GM13977 (cell line): ENCODE data around the gene HINFP.
"Not testable (repeated sequence)": the region's sequence is repeated elsewhere in the genome, so short reads cannot be mapped to it uniquely, and the experiment has no call there.

Experiments
- DNase-seq: peaks from one replicate; pipeline ENCODE4 v3.0.0; 2012; ENCODE audit warnings: low spot score
- CTCF ChIP-seq: IDR thresholded peaks from 2 replicates; pipeline ENCODE4 v1.5.1; 2012; ENCODE audit warnings: mild to moderate bottlenecking, control low read depth; ENCODE audit not compliant: insufficient read depth; ENCODE audit errors: extremely low read depth, missing control alignments
- in situ Hi-C: fragments of 300-500 bp; cut with MboI; formaldehyde crosslinking; loops from one replicate; pipeline ENCODE4 v1.12.0; 2022; ENCODE audit warnings: low sequenced_read_pairs, low pct_unique_long_range_greater_than_20kb, mixed read lengths, inconsistent platforms; ENCODE audit not compliant: unreplicated experiment

HINFP gene

DNA sequence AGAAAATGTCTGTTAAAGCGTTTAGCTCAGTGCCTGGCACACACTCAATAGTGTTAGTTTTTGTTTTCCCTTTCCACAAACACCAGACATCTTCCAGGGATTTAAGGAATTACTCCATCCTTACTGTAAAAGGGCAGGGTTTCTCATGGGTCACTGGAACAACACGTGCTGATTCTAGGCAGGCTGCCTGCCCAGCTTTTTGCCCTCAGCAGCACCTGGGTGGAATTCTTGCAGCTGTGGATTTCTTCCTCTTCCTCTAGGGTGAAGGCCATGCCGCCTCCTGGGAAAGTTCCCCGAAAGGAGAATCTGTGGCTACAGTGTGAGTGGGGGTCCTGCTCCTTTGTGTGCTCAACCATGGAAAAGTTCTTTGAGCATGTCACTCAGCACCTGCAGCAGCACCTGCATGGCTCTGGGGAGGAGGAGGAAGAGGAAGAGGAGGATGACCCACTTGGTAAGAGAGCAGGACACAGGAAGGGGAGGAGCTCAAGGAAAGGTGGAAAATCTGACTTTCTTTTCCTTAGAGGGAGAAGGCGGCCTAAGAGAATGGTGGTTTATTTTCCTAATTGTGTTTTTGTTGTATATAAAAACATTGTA is 5.4 kb downstream of the HINFP start:
- in situ Hi-C loops: no loop called here
- DNase-seq: no peak
- no peak for TF ChIP-seq CTCF

DNA sequence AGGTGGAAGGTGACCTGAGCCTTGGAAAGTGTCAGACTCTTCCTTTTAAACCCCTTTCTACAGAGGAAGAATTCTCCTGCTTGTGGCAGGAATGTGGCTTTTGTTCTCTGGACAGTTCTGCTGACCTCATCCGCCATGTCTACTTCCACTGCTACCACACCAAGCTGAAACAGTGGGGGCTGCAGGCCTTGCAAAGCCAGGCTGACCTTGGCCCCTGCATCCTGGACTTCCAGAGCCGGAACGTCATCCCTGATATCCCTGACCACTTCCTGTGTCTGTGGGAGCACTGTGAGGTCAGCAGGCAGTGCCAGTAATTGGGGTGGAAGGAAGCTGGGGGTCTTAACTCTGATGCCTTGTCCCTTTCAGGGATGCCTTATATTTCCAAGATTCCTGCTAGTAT is 9.3 kb downstream of the HINFP start:
- no peak for DNase-seq
- TF ChIP-seq CTCF: no peak
- in situ Hi-C loops: no loop called here

DNA sequence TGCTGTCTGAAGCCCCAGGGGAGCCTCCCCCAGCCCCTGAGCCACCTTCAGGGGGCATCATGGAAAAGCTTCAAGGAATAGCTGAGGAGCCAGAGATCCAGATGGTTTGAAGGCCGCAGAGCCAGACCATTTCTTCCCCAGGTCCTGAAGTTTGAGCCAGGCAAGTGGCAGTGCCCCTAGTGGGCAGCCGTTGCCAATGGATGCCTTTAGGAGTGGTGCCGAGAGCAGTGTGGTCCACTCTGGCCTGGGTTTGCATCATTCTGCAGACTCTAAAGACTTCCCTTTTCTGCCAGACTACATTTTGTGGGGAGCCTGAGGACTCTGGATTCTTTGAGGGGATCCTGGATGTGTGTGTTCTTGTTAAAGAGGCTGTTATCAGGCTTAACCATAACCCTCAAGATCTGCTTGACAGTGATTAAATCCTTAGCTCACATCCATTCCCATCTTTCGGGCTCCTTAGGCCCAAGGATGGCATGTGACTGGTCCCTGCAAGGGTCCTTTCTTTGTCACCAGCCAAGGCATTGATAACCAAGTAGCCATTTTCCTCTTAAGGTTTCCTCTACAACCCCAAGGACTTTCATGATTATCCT is 13.1 kb downstream of the HINFP start:
- in situ Hi-C loops: no loop called here
- DNase-seq: no peak
- peak; percentile 52 for TF ChIP-seq CTCF

GRCh38 chr11:119139276-119139675 is 17.9 kb downstream of the HINFP start:
- in situ Hi-C loops, DNase-seq: not testable (repeated sequence)

- peak; percentile 85 for DNase-seq
- peak; percentile 55 for TF ChIP-seq CTCF
Observed at GRCh38 chr11:119144825-119145486, 23.6 kb downstream of the HINFP start.

DNA sequence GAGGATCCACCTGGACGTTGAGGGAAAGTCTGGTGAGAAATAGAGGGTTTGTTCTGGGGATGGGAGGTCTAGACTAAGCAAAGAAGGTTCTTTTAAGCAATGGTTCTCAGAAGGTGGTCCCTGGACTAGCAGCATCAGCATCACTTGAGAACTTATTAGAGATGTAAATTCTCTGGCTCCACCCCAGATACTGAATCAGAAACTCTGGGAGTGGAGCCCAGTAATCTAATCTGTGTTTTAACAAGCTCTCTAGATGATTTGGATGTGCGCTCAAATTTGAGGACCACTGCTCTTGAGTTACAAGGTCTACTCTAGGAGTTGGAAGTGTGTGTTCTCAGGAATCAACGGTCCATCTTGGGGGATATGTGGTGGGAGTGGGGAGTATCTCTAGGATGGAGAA is 24.2 kb downstream of the HINFP start:
- in situ Hi-C loops: no loop called here
- TF ChIP-seq CTCF: no peak
- DNase-seq: no peak

More at GRCh38 chr11:119144825-119145486, 23.6 kb downstream of the HINFP start:
- in situ Hi-C loops: no loop called here
